Measurements from ENCODE around the gene LIN28B. TPM values are rescaled to one million over a fixed set of nuclear protein-coding genes. Genes with fewer than 3 reads are reported as not detected.

Gene LIN28B
- total RNA-seq, 4 donors from 2014 or later = not detected

- no peak overlapping the region for H3K4me3 ChIP-seq (ENCODE audit: low read depth, poor library complexity, severe bottlenecking)
- TF ChIP-seq CTCF (IDR thresholded peaks at IDR 0.05) = no peak
- no peak for TF ChIP-seq POLR2A (IDR thresholded peaks at IDR 0.05)
- no peak for DNase-seq (ENCODE audit: low spot score in 2 of 2)
- intact Hi-C loops (cut with DNase I; ENCODE audit: low total_unique reads) = no loop called here
- WGBS, 2 donors = 44 to 55% methylated on average over 3 of the region's 3 CpGs
Observed at GRCh38 chr6:104959026-104959858, 2.3 kb downstream of the LIN28B start.

- intact Hi-C loops (cut with DNase I; ENCODE audit: low total_unique reads) = no loop called here
- DNase-seq (ENCODE audit: low spot score in 2 of 2) = no peak
- no peak overlapping the region for H3K4me3 ChIP-seq (ENCODE audit: low read depth, poor library complexity, severe bottlenecking)
- TF ChIP-seq POLR2A (IDR thresholded peaks at IDR 0.05) (no peak), CTCF (IDR thresholded peaks at IDR 0.05) (no peak)
- 63 to 64% methylated on average over 2 of the region's 2 CpGs for WGBS, 2 donors
Observed at GRCh38 chr6:104969108-104969507, 12.2 kb downstream of the LIN28B start.

GRCh38 chr6:104969785-104970581 lies 13.1 kb downstream of the LIN28B start:
- TF ChIP-seq POLR2A (IDR thresholded peaks at IDR 0.05) (no peak), CTCF (IDR thresholded peaks at IDR 0.05) (no peak)
- intact Hi-C loops (cut with DNase I; ENCODE audit: low total_unique reads) = no loop called here
- no peak for DNase-seq (ENCODE audit: low spot score in 2 of 2)
- H3K4me3 ChIP-seq (ENCODE audit: low read depth, poor library complexity, severe bottlenecking) = no peak overlapping the region
- WGBS, 2 donors = 72 to 78% methylated on average over 2 of the region's 2 CpGs

GRCh38 chr6:104973404-104973803 lies 16.5 kb downstream of the LIN28B start:
- intact Hi-C loops (cut with DNase I; ENCODE audit: low total_unique reads) = no loop called here
- TF ChIP-seq CTCF (IDR thresholded peaks at IDR 0.05) = no peak
- TF ChIP-seq POLR2A (IDR thresholded peaks at IDR 0.05) = no peak
- 25 to 28% methylated on average over 3 of the region's 3 CpGs for WGBS, 2 donors
- DNase-seq (ENCODE audit: low spot score in 2 of 2) = no peak
- no peak overlapping the region for H3K4me3 ChIP-seq (ENCODE audit: low read depth, poor library complexity, severe bottlenecking)

- TF ChIP-seq CTCF (IDR thresholded peaks at IDR 0.05) (no peak), POLR2A (IDR thresholded peaks at IDR 0.05) (no peak)
- intact Hi-C loops (cut with DNase I; ENCODE audit: low total_unique reads) = no loop called here
- no peak for DNase-seq (ENCODE audit: low spot score in 2 of 2)
- WGBS, 2 donors = 74 to 80% methylated on average over 5 of the region's 5 CpGs
- H3K4me3 ChIP-seq (ENCODE audit: low read depth, poor library complexity, severe bottlenecking) = no peak overlapping the region
Observed at GRCh38 chr6:104983296-104983695, 26.4 kb downstream of the LIN28B start.

Measured in lower leg skin (tissue), 4 donors.